HG03196 (cell line): Measurements from ENCODE around the gene KDM5B.
"Not testable (repeated sequence)": the region's sequence is repeated elsewhere in the genome, so short reads cannot be mapped to it uniquely, and the experiment has no call there.

Source experiments
- ATAC-seq: cut with Tn5 transposase; IDR thresholded peaks from one replicate; pipeline ENCODE4 v1.9.1; 2021; ENCODE audit not compliant: unreplicated experiment

The KDM5B gene

DNA sequence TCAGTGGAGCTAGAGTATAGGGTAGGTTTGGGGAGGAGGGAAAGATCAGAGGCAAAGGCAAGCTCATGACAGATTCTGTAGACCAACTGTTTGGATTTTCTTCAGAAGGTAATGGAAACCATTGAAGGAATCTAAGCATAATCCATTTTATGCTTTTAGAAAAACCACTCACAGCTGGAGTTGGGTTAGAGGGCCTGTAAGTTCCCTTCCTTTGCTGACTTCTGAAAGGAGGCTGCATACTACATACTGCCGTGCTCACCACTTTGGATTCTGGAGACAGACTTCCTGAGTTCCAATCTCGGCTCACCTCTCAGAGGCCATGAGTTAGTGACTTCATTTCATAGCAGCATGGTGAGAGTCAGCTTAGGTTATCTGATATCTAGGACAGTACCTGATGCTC, 91.6 kb downstream of the KDM5B start:
- ATAC-seq: no peak

DNA sequence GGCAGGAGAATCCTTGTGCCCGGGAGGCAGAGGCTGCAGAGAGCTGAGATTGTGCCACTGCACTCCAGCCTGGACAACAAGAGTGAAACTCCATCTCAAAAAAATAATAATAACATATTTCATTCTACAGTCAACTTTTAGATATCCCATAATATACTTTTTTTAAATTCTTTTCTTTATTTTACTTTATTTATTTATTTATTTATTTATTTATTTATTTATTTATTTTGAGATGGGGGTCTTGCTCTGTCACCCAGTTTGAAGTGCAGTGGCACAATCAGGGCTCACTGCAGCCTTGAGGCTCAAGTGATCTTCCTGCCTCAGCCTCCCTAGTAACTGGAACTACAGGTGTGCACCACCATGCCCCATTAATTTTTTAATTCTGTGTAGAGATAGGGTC, 94.0 kb downstream of the KDM5B start:
- ATAC-seq: not testable (repeated sequence)

DNA sequence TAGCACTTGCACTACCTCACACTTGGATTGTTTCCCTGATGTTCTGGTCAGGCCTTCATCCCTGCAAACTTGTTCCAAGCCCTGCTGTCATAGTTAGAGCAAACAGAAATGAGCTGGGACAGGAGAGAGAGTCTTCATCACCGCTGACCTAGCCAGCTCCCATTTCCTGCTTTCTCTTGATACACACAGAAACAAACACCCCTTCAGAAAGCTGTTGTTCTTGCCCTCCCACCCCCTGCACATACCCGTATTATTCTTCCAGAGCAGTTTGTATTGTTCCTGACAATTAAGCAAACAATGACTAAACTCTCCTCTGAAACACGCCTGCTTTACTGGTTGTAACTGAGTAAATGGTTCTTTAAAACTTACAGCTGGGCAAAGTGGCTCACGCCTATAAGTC, 95.1 kb downstream of the KDM5B start:
- no peak for ATAC-seq

DNA sequence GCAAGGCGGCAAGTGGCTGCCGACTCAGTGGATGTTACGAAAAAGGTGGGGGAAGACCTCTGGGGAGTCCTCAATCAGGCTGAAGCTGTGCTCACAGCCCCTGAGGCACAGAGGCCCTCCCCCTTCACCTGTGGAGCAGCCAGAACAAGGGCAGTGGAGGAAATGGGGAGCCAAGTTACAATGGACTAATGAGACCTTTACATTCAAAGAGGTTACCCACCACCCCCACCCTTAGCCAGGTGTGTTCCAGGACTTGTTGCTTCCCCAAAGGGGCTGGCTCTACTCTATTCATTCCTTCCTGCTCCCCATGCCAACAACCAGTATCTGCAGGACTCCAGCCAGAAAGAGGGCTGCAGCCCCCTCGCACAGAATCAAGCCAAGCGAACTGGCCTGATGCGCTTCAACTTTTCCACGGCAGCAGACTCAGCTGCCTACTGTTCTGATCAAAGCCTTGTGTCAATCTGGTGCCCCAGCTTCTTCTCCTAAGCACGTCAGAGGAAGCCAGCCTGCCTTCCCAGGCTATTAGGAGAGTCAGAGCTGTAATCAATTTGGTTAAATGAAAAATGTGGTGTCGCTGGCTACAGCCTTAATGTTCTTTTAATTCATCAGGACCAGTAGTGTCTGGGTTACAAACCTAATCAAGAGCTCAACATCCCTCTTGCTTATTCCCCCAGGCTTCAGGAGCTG, 96.1 kb downstream of the KDM5B start:
- no peak for ATAC-seq

DNA sequence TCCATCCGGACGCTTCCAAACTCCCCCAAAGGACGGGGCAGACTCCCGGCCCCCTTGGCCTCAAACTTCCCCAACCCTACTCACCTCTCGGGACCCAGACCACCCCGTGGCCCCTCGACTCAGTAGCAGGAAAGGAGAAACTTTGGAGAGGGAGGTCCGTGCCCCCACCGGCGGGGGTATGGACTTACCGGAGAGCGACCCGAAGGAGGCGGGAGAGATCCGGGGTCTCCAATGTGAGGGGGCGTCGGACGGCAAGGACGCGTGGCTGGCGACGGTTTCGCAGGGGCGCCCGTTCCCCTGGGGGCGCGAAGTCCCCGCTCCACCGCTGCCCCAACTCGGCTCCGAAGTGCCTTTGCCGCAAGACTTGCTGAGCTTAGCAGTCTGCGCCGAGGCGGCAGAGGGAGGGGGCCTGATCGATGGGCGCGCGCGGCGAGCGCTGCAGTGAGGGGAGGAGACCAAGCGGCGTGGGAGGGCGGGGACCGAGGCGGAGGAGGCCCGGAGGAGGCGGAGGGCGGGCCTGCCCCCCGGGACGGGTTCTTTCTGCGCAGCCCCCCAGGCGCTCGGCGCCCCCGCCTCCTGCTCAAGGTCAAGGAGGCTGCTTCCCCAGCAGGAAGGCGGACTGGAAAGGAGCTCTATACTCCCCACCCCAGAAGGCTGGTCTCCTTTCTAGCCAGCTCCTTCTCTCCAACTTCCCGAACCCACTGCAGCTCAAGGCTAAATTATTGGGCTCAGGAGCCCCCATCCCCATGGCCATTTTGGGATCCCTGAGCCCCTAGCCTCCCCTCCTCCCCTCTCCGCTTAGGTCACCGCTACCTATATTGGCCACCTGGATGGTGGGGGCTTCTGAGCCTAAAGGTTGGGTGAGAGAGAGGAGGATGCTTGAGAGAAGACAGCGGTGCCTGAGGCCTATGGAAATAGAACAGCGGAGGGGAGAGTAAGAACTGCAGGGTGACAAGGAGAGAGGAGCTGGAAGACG, 97.9 kb downstream of the KDM5B start, which contains the start of gene SYT2:
Gene SYT2, minus strand, starts transcription at position 385 of the 976 bp plus-strand sequence. CDS start 104,682 bp downstream, outside the sequence.
- ATAC-seq: no peak

DNA sequence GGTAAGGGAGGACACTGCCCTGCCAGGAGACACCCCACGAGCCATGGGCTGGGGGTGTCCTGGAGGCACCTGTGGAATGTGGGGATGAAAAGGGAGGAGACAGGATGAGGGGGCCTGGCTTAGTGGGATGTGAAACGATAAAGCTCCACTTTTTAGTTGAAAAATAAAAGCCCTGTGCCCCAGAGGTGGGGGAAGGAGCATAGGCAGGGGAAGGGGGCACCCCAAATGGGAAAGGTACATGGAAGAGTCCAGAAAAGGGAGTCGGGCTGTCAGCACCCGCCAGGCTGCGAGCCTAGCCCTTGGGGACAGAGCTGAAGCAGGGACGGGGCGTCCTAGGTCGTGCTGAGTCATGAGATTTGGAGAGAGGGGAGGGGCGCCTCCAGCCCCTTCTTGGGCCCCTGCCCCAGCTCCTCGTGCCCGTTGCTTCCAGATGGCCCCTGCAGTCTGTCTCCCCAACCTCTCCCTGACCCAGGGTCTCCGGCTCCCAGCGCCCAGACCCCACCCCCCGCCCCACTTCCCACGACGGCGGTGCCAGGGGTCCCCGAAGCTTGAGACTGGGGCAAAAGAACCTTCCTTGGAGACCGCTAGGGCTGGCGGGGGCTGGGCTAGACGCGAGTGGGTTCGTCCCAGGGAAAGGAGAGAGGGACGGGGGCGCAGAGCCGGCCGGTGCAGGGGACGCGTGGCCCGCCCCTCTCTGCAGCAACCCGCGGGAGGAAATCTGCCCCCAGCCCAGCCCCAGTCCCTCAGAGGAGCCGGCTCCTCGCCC, 98.8 kb downstream of the KDM5B start:
- no peak for ATAC-seq

DNA sequence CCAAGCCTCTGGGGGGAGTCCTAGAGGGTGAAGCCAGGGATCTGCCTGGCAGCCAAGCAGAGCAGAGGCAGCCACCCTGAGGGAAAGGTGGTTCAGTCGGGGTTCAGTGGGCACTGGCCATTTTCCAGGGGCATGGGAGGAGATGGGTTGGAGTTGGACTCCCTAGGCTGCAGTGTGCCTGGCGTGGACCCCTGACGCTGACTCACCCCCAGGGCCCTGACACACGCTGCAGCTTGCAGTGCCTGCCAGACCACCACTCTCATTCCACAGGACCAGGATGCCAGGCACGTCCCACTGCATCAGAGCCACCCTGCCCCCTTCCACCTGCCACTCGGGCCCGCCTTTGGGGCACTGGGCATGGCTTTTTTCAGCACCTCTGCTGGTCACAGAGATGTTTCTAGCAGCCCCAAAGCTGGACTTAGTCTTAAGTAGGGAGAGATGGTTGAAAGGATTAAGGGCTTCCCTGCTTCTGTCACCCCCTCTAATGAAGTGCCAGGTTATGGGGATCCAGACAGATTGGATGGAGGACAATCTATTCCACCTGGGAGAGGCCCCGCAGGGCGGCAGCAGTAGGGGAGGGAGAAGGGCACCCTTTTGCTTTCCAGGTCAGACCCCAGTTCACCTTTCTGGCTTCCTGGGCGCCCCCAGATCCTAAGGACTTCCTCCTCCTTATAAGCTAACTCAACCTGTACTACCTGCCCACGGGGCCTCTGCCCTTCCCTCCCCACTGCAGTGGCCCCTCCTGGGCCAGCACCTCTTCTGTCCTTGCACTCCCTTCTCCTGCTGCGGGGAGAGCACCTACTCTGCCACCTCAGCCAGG, 99.6 kb downstream of the KDM5B start:
- ATAC-seq: no peak

DNA sequence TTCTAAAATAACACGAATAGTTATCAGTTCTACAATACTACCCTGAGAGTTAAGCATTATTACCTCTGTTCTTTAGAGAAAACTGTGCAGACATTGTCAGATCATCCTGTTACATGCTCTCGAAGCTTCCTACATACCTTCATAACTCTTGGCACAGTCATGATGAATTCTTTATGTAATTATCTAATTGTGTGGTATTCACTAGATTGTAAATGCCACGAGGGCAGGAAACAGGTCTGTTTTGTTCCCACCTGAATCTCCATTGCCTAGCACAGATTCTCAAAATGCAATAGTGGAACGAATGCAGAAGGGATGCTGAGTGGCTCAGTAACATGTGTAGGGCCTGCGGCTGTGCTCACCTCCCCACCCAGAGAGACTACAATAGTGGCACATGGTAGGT, 101.4 kb downstream of the KDM5B start:
- no peak for ATAC-seq

DNA sequence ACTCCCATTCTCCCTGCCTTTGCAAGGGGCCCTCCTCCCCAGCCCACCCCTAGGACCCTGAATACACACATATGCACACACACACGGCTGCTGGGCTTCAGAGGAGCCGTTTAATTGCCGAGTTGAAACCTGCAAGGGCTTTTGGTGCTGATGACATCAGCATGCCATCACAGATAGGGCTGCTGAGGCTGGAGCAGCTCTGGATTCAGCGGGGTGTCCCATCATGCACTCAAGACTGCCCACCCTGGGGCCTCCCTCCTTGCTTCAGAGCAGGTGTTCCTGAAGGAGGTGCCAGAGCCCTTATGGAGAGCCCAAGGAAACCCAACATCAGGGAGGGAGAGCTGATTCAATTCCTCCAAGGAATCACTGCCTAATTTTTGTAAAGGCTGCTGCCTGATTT, 103.6 kb downstream of the KDM5B start:
- no peak for ATAC-seq

DNA sequence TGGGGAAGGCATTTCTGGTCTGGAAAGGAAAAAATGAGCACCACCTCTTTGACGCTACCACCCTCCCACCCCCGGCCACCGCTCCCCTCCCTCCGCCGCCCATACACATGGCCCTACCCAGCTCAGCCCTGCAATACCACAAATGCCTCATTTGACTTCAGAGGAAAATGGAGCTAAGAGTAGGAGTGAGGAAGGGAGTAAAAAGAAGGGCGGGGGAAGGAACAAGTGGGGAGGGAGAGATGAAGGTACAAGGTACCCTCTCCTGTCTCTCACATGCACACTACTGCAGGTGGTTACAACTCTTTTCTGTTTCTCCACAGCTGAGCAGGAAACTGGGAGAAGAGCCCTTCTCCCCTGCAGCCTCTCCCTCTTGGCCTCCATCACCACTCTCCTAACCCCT, 105.0 kb downstream of the KDM5B start:
- no peak for ATAC-seq

DNA sequence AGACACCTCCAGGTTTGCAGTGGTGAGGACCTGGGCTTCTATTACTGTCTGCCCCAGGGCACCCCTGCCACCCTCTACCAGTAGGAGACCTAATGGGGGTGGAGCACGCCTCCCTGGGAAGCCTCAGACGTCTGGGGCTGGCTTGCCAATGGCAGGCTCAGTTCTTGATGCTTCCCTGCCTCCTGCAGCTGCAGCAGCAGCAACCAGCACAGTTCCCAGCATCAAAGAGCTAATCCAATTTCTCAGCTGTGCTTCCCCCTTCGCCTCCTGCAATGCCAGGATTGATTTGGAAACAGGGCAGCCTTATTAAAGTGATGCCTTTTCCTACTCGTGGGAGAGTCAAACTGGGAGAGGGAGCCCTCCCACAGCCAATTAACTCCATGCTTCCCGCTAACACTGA, 106.1 kb downstream of the KDM5B start:
- no peak for ATAC-seq

DNA sequence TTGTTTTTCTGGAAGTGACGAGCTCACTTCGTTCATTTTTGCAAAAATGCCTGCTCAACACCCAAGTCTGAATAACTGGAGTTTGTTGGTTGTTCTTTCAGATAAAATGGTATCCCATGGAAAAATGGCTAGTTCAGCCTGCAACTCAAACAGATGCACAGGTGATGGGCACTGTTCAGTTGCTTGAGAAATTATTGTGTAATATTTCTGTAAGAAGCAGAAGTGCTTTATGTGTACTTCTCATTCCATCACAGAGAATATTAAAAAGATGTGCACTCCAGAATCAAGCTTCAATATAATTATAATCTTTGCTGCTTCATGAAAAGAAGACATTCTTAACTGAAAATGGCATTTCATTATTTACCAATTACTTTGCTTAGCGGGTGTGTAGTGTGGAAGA, 107.0 kb downstream of the KDM5B start:
- no peak for ATAC-seq

DNA sequence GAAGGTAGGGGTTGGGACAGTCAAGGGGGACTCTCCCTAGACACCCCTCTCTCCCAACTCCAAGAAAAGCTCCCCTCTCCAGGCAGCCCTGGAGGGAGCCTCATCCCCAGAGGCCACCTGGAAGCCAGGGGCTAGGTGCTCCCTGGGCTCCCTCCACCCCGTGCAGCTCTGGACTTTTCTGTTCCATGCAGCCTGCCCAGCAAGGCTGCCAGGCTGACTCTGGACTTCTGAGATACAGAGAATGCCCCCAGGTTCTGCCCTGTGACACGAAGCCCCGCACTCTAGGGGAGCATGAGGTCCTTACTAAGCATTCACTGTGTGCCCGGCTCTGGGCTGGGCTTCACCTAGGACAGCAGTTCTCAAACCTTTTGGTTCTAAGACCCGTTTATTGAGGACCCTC, 108.2 kb downstream of the KDM5B start:
- no peak for ATAC-seq

DNA sequence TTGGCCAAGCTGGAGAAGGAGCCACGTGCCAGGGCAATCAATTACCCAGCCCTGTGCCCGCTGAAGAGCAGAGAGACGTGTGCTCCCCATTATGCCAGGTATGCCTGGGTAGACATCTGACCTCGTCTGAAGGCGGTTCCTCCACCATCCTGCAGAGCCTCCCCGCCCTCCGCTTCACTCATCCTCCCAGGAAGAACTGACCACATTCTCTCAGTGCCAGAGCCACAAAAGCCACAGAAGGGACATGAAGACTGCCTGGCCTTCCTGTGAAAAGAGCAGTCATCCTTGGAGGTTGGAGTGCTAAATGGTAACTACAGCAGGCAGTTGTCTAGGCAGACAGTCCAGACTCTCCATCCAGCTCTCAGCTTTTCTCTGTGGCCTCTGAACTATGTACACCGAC, 109.9 kb downstream of the KDM5B start:
- ATAC-seq: no peak

DNA sequence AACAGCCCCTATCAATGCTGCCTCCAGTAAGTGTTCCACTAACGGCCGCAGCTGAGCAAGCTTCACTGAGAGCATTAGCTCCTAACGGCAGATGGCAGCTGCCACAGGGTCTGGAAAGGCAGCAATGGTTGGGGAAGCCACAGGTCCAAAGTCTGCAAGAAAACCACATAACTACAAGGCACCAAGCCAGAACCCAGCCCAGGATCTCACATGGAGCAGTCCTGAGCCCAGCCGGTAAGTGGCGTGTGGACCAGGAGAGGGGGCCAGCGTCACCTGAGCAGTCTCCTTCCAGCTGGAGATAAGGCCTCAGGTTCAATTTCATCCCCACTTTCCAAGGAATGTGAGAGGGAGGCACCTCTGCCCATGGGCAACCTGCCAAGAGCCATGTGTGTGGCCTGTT, 111.2 kb downstream of the KDM5B start:
- no peak for ATAC-seq

DNA sequence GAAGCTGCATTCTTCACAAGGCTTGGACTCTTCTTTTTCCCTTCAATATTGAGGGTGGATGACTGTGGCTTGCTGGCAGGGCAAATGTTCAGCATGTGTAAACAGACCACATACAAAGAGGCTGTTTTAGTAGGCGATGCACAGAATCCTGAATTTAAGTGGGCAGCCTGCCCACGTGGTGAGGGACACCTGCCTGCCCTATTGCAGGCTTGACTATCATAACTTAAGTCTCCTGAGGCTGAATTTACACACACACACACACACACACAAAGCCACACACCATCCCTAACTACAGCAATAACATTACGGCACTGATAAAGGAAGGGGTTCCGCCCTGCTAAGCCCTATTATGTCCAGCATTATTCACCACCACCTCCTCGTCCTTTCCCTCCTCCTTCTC, 113.9 kb downstream of the KDM5B start:
- no peak for ATAC-seq

DNA sequence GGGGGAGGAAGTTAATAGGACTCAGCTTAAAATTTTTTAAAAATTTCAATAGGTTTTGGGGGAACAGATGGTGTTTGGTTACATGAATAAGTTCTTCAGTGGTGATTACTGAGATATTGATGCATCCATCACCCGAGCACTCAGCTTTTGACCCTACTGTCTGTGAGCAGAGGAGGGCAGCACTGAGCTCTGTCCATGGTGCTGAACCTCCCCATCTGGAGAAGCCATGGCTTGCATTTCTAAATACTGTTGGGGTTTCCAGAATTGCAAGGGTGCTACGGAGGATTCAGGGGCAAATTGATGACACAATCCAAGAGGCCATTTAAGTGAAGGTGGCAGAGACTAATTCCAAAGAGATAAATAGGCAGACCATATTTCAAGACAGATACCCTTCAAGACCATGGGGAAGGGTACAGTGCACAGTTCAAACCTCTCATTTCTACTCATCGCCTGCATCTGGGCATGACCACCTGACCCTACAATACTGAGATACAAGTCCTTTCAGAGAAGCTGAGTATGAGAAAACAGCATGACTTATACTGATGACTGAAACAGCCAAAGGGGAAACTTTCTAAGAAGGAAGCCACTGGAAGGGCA, 115.2 kb downstream of the KDM5B start:
- ATAC-seq: no peak

DNA sequence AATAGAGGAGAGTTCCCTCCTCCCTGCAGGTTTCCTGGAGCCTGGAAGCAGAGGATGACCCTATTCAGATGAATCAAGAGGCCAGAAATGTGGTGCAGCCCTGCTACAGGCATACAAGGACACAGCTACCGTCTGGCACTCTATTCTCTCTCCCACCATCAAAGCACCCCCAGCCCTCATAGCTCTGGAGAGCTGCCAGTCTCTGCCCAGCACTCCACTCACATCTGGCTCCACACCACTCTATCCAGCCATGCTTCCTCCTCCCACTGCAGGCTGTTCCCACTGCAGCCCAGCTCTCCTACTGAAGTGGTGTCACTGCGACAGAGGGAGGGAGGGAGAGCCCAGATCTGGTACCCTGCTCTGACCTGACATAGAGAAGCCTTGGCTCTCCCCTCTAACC, 116.4 kb downstream of the KDM5B start:
- no peak for ATAC-seq

DNA sequence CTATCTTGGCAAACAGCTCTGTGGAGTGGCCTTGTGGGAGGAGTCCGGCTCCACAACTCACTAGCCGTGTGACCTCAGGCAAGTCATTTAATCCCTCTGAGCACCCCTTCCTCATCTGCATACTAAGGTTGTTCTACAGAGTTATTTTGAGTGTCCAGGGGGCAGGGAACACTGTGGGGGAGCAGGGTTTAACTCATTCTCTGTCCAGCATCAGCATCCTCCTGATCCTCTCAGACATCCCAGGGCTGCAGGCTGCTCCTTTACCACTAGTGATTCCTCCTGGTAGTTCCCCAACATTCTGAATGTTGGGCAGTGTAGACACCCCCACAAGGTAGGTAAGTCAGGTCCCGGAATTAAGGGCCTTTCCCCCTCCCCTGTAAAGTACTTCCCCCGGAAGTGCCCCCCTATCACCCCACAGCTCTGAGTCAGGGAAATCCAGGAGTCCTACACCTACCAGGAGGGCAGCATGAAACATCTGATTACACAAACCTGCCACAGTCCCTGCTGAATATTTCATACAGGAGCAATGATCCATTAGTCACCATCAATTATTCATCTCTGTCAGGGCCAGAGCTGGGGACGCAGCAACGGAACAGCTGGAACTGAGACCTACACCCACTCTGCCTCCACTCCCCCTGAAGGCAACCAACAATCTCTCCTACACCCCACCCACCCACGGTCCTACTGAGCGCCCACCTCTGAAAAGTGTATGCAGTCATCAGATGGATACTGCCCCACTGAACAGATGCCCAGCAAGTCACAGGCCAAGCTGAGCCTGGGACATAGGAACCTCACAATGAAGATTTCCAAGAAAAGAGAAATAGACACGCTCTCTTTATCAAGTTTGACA, 118.5 kb downstream of the KDM5B start:
- ATAC-seq: no peak
